Hepatocyte (in vitro differentiated cells): ENCODE results near the gene GRK6. TPM values are rescaled to one million over a fixed set of nuclear protein-coding genes. Genes with fewer than 3 reads are reported as not detected.
A peak's percentile ranks its signal among the peaks of the same experiment; 100 is the strongest.

Source experiments
- DNase-seq: peaks from one replicate; pipeline ENCODE4 v3.0.0-alpha.2; 2016; ENCODE audit warnings: low spot score
- H2AFZ ChIP-seq: fragments of 200-600 bp; sonication (generic); 2 replicates; pipeline ENCODE4 v1.6.0; 2016; ENCODE audit warnings: antibody characterized with exemption, mild to moderate bottlenecking
- H3K27ac ChIP-seq: fragments of 200-600 bp; sonication (generic); 2 replicates; pipeline ENCODE4 v1.5.1; 2016; ENCODE audit warnings: mild to moderate bottlenecking
- H3K27me3 ChIP-seq: fragments of 200-600 bp; sonication (generic); 2 replicates; pipeline ENCODE4 v1.6.1; 2016
- H3K36me3 ChIP-seq: fragments of 200-600 bp; sonication (generic); replicated peaks from 2 replicates; pipeline ENCODE4 v1.5.1; 2016; ENCODE audit warnings: low read depth; ENCODE audit not compliant: insufficient read depth
- H3K4me1 ChIP-seq: fragments of 200-600 bp; sonication (generic); 2 replicates; pipeline ENCODE4 v1.5.1; 2016; ENCODE audit warnings: mild to moderate bottlenecking, moderate library complexity; ENCODE audit not compliant: insufficient read depth
- H3K4me2 ChIP-seq: fragments of 200-600 bp; sonication (generic); 2 replicates; pipeline ENCODE4 v1.6.0; 2016
- H3K4me3 ChIP-seq: fragments of 200-600 bp; sonication (generic); 2 replicates; pipeline ENCODE4 v1.5.1; 2016; ENCODE audit warnings: mild to moderate bottlenecking
- H3K79me2 ChIP-seq: fragments of 200-600 bp; sonication (generic); 2 replicates; pipeline ENCODE4 v1.6.0; 2017; ENCODE audit warnings: mild to moderate bottlenecking
- H3K9me2 ChIP-seq: fragments of 200-600 bp; sonication (generic); replicated peaks from 2 replicates; pipeline ENCODE4 v1.6.0; 2017; ENCODE audit warnings: mild to moderate bottlenecking; ENCODE audit not compliant: insufficient read depth
- H3K9me3 ChIP-seq: fragments of 200-600 bp; sonication (generic); 2 replicates; pipeline ENCODE4 v1.5.1; 2016; ENCODE audit warnings: low read depth, mild to moderate bottlenecking
- H4K20me1 ChIP-seq: fragments of 200-600 bp; sonication (generic); 2 replicates; pipeline ENCODE4 v1.6.0; 2016; ENCODE audit warnings: mild to moderate bottlenecking; ENCODE audit not compliant: insufficient read depth, poor library complexity, severe bottlenecking
- EZH2 ChIP-seq: fragments of 200-600 bp; sonication (generic); IDR thresholded peaks from 2 replicates; pipeline ENCODE4 v1.6.1; 2016; ENCODE audit warnings: antibody characterized with exemption, mild to moderate bottlenecking, borderline replicate concordance
- EZH2phosphoT487 ChIP-seq: fragments of 200-600 bp; sonication (generic); IDR thresholded peaks from one replicate; pipeline ENCODE4 v1.6.1; 2018; ENCODE audit warnings: antibody characterized with exemption, mild to moderate bottlenecking, low read depth, moderate library complexity; ENCODE audit not compliant: unreplicated experiment, severe bottlenecking
- WGBS: methylation state at CpG from one replicate; pipeline ENCODE4 v1.1.6; 2016; ENCODE audit warnings: low lambda C conversion rate; ENCODE audit errors: missing lambda C conversion rate; 5-methylcytosine and 5-hydroxymethylcytosine counted together
- polyA plus RNA-seq: library from polyadenylated mRNA; unstranded; fragments of >200 nt; fragmentation: Nextera tagmentation; extraction: Ambion mirVana; gene quantifications from 2 replicates; pipeline ENCODE4 v1.2.1, GENCODE V29; 2016
- total RNA-seq: library from RNA; depleted of rRNA; stranded (reverse); fragments of >200 nt; gene quantifications from 2 replicates; pipeline ENCODE4 v1.2.3, GENCODE V29; 2014
- TF ChIP-seq, protein P1 (sequence below): fragments of 200-600 bp; sonication (generic); IDR thresholded peaks from 2 replicates; pipeline ENCODE4 v1.5.1; 2016; ENCODE audit warnings: antibody characterized with exemption, mild to moderate bottlenecking; ENCODE audit not compliant: poor library complexity

GRK6 gene
- total and polyA plus RNA-seq, 2 experiments from 2014 or later = 29.3 to 31.1 TPM

DNA sequence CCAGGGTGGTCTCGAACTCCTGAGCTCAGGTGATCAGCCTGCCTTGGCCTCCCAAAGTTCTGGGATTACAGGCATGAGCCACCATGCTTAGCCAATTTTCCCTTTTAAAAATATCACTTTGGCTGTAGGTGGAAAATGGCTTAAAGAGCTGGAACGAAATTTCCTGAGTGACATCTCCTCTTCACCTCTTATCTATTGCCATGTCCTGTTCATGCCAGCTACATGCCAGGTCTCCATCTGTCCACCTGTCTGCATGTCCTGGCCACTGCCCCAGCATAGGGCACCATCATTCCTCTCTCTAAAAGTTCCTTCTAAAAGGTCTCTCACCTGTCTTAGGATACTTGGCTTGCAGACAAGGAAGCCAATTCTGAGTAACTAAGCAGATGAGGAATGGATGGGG is 2.8 kb upstream of the GRK6 start:
- peaks cover 4% of the 10 kb centered on the region for H4K20me1 ChIP-seq
- no peaks in the 10 kb centered on the region for H3K9me3 ChIP-seq
- no peak overlapping the region for H3K4me3 ChIP-seq
- no peak overlapping the region for H3K27ac ChIP-seq
- 89% methylated on average over 2 of the region's 2 CpGs for WGBS
- H3K27me3 ChIP-seq = no peaks in the 10 kb centered on the region
- no peak overlapping the region for H3K4me2 ChIP-seq
- H3K4me1 ChIP-seq = peaks cover 9% of the 10 kb centered on the region
- H3K79me2 ChIP-seq = peaks cover 19% of the 10 kb centered on the region
- H2AFZ ChIP-seq = no peak overlapping the region
- H3K36me3 ChIP-seq = no peaks in the 10 kb centered on the region
- TF ChIP-seq EZH2 = no peak
- no peak for TF ChIP-seq EZH2phosphoT487
- TF ChIP-seq, protein P1, sequence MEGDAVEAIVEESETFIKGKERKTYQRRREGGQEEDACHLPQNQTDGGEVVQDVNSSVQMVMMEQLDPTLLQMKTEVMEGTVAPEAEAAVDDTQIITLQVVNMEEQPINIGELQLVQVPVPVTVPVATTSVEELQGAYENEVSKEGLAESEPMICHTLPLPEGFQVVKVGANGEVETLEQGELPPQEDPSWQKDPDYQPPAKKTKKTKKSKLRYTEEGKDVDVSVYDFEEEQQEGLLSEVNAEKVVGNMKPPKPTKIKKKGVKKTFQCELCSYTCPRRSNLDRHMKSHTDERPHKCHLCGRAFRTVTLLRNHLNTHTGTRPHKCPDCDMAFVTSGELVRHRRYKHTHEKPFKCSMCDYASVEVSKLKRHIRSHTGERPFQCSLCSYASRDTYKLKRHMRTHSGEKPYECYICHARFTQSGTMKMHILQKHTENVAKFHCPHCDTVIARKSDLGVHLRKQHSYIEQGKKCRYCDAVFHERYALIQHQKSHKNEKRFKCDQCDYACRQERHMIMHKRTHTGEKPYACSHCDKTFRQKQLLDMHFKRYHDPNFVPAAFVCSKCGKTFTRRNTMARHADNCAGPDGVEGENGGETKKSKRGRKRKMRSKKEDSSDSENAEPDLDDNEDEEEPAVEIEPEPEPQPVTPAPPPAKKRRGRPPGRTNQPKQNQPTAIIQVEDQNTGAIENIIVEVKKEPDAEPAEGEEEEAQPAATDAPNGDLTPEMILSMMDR = no peak
- H3K9me2 ChIP-seq = no peaks in the 10 kb centered on the region
- no peak for DNase-seq

- DNase-seq = no peak
- TF ChIP-seq EZH2phosphoT487 = no peak
- TF ChIP-seq EZH2 = no peak
- TF ChIP-seq, protein P1 = no peak
Observed at GRCh38 chr5:177425196-177425800, 1.2 kb upstream of the GRK6 start.

DNA sequence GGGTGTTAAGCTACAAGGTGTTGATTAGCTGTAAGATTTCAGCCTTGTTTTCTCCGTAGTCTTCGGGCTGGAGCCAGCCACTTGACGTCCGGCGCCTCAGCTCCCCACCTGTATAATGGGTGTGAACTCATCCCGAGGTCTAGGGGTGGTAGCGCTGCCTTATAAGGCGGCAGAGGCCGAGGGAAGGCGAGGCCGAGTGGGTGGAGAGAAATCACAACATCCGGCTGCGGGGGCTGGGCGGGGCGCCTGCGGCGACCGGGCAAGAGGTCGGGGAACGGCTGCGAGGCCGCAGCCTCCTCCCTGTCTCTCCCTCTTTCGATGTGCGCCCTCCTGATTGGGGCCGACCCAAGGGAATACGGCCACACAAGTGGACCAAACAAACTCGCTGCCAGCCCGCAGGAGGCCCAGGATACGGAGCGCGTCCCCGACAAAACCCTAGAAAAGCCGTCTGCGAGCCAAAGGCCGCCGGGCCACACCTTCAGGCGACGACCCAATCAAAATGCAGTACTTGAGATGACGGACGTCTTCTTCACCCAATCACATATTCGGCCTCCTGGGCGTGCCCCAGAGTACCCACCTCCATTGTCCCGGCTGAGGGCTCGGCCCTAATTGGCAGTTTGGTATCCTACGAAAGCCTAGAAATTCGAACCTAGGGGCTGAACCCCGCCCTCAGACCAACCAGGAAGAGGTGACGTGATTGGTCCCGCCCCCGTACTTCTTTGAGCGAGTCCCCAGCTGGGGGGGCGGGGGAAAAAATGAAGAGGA is 493 bp upstream of the GRK6 start:
- peak; percentile 100 for DNase-seq
- Histone ChIP-seq H3K27me3 (no peaks in the 10 kb centered on the region), H3K4me2 (peak overlapping the region; percentile 73), H3K4me1 (peaks cover 9% of the 10 kb centered on the region), H3K36me3 (no peaks in the 10 kb centered on the region), H3K4me3 (peak overlapping the region; percentile 12), H4K20me1 (peaks cover 4% of the 10 kb centered on the region), H3K27ac (peak overlapping the region; percentile 90), H2AFZ (peak overlapping the region; percentile 25), H3K9me3 (no peaks in the 10 kb centered on the region), H3K9me2 (no peaks in the 10 kb centered on the region), H3K79me2 (peaks cover 29% of the 10 kb centered on the region)
- TF ChIP-seq, protein P1 = no peak
- TF ChIP-seq EZH2 (no peak), EZH2phosphoT487 (no peak)
- WGBS = 1% methylated on average over 50 of the region's 52 CpGs

More at GRCh38 chr5:177425196-177425800, 1.2 kb upstream of the GRK6 start:
- peaks cover 9% of the 10 kb centered on the region for H3K4me1 ChIP-seq
- H3K27me3 ChIP-seq = no peaks in the 10 kb centered on the region
- peak overlapping the region; percentile 25 for H2AFZ ChIP-seq
- H3K36me3 ChIP-seq = no peaks in the 10 kb centered on the region
- no peaks in the 10 kb centered on the region for H3K9me2 ChIP-seq
- WGBS = 46% methylated on average over 13 of the region's 13 CpGs
- no peaks in the 10 kb centered on the region for H3K9me3 ChIP-seq
- peak overlapping the region; percentile 90 for H3K27ac ChIP-seq
- peak overlapping the region; percentile 73 for H3K4me2 ChIP-seq
- peaks cover 4% of the 10 kb centered on the region for H4K20me1 ChIP-seq
- peak overlapping the region; percentile 12 for H3K4me3 ChIP-seq
- peaks cover 29% of the 10 kb centered on the region for H3K79me2 ChIP-seq
